Aorta (tissue), 5 donors: ENCODE data around the gene MYO1C. TPM values are rescaled to one million over a fixed set of nuclear protein-coding genes. Genes with fewer than 3 reads are reported as not detected.

Source experiments
- ATAC-seq: fragments of 200-7000 bp; cut with Tn5 transposase; one replicate; pipeline ENCODE4 v1.9.1; 2022; ENCODE audit warnings: moderate library complexity; ENCODE audit not compliant: low FRiP score
- DNase-seq, 2 donors: peaks; one replicate each; pipeline ENCODE4 v3.0.0-alpha.2; 2020
- H3K27ac ChIP-seq, 2 donors: one replicate each; pipeline ENCODE4 v1.5.1; 2013; ENCODE audit warnings: low read length in 2 of 2, mild to moderate bottlenecking in 2 of 2, moderate library complexity in 2 of 2, control low read depth in 1 of 2, inconsistent platforms in 1 of 2, low read depth in 1 of 2
- H3K27me3 ChIP-seq, 2 donors: one replicate each; pipeline ENCODE4 v1.6.1; 2013; ENCODE audit warnings: control low read depth in 1 of 2, low read length in 1 of 2, mild to moderate bottlenecking in 1 of 2, moderate library complexity in 1 of 2; ENCODE audit not compliant: insufficient read depth in 2 of 2, control insufficient read depth in 1 of 2
- H3K36me3 ChIP-seq, 2 donors: one replicate each; pipeline ENCODE4 v1.6.1; 2013; ENCODE audit warnings: control low read depth in 1 of 2, low read length in 1 of 2, mild to moderate bottlenecking in 1 of 2; ENCODE audit not compliant: insufficient read depth in 2 of 2, control insufficient read depth in 1 of 2
- H3K4me1 ChIP-seq, 2 donors: one replicate each; pipeline ENCODE4 v1.6.1; 2013; ENCODE audit warnings: low read length in 2 of 2, control low read depth in 1 of 2, mild to moderate bottlenecking in 1 of 2, moderate library complexity in 1 of 2; ENCODE audit not compliant: insufficient read depth in 2 of 2, control insufficient read depth in 1 of 2
- H3K4me3 ChIP-seq, 2 donors: one replicate each; pipeline ENCODE4 v1.5.1; 2013; ENCODE audit warnings: low read length in 2 of 2, control low read depth in 1 of 2, mild to moderate bottlenecking in 1 of 2
- H3K9me3 ChIP-seq: one replicate; pipeline ENCODE4 v1.6.1; 2013; ENCODE audit warnings: mild to moderate bottlenecking, low read length; ENCODE audit not compliant: control insufficient read depth
- WGBS, 2 donors: extraction: QIAGEN DNeasy Blood & Tissue Kit; methylation state at CpG; one replicate each; pipeline ENCODE4 v1.1.7; 2013; 5-methylcytosine and 5-hydroxymethylcytosine counted together
- intact Hi-C, 2 donors: fragments of 100-400 bp; cut with DNase I; formaldehyde crosslinking; loops; one replicate each; pipeline versions ENCODE4 v1.14.2 to v1.15.0; 2022
- polyA plus RNA-seq, 2 donors: library from polyadenylated mRNA; stranded (reverse); fragments of 200-250 nt; gene quantifications; one replicate each; pipeline ENCODE4 v1.2.3, GENCODE V29; 2013
- total RNA-seq, 2 donors: library from RNA; stranded (reverse); fragmentation: NEBNext Ultra II Directional; extraction: Animal tissue kit (Norgen Biotek cat#: 25700); gene quantifications; one replicate each; pipeline ENCODE4 v1.2.1, GENCODE V29; 2021
- donor health status: healthy with polysubstance abuse.
- donor health status: Bipolar disorder and iron deficiency.
- donor health status: DM: no; HTN: no; CAD: no.
- donor health status: DM: no; HTN: no; CAD: no.
- donor health status: DM: yes; HTN: yes; CAD: no.

The MYO1C gene
- total and polyA plus RNA-seq, 4 donors: 62.6 to 354 (median 202) TPM

DNA sequence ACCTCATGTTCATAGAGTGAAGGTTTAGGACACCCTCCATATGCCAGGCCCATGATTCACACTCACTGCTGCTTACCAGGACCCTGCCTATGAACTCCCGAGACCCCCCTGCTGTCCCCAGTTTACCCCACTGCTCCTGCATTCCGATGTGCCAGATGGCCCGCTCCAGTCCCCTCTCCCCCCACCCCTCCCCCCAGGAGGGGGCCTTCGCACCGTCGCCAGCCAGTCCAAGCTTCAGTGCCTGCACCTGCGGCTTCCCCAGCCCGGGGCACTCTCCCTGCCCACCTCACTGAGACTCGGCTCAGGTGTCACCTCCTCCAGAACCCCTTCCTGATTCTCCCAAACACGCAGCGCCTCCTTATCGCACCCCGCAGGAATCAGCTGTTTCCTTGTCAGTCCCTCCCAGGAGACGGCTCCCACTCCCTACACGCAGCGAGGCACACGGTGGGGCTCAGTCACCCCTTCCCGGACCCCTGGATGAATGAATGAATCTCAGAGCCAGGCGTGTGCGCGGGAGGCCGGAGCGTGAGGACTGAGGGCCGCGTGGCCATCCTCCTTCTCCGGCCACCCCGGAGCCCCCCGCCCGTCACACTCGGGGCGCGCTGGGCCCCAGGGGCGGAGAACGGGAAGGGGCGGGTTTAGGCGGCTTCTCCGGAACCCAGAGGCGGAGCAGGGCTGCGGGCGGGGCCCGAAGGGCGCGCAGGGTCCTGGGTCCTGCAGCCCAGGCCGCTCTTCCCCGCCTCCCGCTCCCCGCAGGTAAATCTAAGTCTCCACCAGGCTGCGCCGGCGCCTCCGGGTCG is 1.6 kb downstream of the MYO1C start:
- no peaks in the 10 kb centered on the region for H3K9me3 ChIP-seq
- WGBS, 2 donors: 1% methylated on average over 40 to 52 of the region's 52 CpGs
- intact Hi-C loops: loop anchor here in 1 of 2 donors (2.0 to 5.0 kb wide), 2 partner anchors 34 to 124 kb away; partner anchors contain the start of gene CRK
- peak overlapping the region; percentile 72 to 90 for H3K27ac ChIP-seq
- DNase-seq (peak; percentile 83 to 93), ATAC-seq (no peak)
- H3K36me3 ChIP-seq: no peaks in the 10 kb centered on the region
- H3K4me3 ChIP-seq: peak overlapping the region; percentile 59 to 80
- H3K4me1 ChIP-seq: peaks cover 0 to 3% of the 10 kb centered on the region in 2 donors
- no peaks in the 10 kb centered on the region for H3K27me3 ChIP-seq

DNA sequence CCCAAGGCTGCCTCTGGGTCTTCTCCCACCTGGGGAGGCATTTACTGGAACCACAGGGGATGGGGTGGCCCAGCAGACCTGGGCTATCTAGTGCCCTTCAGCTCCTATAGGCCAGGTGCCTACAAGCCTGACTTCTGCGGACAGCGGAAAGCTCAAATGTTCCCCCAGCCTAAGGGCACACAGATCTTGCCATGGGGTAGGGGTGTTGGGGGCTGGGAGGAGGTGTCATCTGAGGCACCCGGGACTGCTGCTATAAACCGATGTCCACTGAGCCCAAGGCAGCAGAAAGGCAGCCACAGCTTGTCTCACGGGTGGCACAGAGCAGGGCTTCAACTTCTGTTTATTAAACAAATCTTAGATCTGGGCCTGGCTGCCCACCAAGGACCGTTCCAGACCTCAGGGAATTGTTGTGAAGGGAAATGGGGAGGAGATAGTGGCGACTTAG is 3.6 kb downstream of the MYO1C start:
- ATAC-seq (no peak), DNase-seq (peak in 1 of 2 donors; percentile 67)
- Histone ChIP-seq H3K36me3 (no peaks in the 10 kb centered on the region), H3K4me1 (no peaks in the 10 kb centered on the region), H3K4me3 (peak overlapping the region in 1 of 2 donors; percentile 23), H3K27me3 (no peaks in the 10 kb centered on the region), H3K27ac (peak overlapping the region; percentile 32 to 94), H3K9me3 (no peaks in the 10 kb centered on the region)
- WGBS, 2 donors: 24 to 31% methylated on average over 7 of the region's 7 CpGs
- intact Hi-C loops: no loop called here

- Histone ChIP-seq H3K4me3 (peak overlapping the region in 1 of 2 donors; percentile 28), H3K27ac (peak overlapping the region; percentile 32 to 94), H3K27me3 (no peaks in the 10 kb centered on the region), H3K4me1 (no peaks in the 10 kb centered on the region), H3K36me3 (no peaks in the 10 kb centered on the region), H3K9me3 (no peaks in the 10 kb centered on the region)
- 1% methylated on average over 28 to 72 of the region's 72 CpGs for WGBS, 2 donors
- intact Hi-C loops: no loop called here
- ATAC-seq (peak; percentile 81), DNase-seq (peak; percentile 91 to 98)
Observed at GRCh38 chr17:1487939-1488825, 4.3 kb downstream of the MYO1C start.

GRCh38 chr17:1486802-1487695 is 5.4 kb downstream of the MYO1C start:
- H3K36me3 ChIP-seq: peaks cover 0 to 2% of the 10 kb centered on the region in 2 donors
- intact Hi-C loops: no loop called here

GRCh38 chr17:1485423-1486376 is 6.8 kb downstream of the MYO1C start:
- Histone ChIP-seq H3K4me1 (no peaks in the 10 kb centered on the region), H3K27ac (peak overlapping the region; percentile 92 to 96), H3K4me3 (peak overlapping the region; percentile 78 to 90), H3K36me3 (peaks cover 0 to 2% of the 10 kb centered on the region in 2 donors), H3K27me3 (no peaks in the 10 kb centered on the region), H3K9me3 (no peaks in the 10 kb centered on the region)
- intact Hi-C loops: no loop called here
- ATAC-seq (peak; percentile 59), DNase-seq (peak; percentile 84 to 93)
- WGBS, 2 donors: 1% methylated on average over 89 to 127 of the region's 127 CpGs

More at GRCh38 chr17:1486802-1487695, 5.4 kb downstream of the MYO1C start:
- ATAC-seq (peak; percentile 60), DNase-seq (peak; percentile 93 to 97)
- WGBS, 2 donors: 4 to 9% methylated on average over 60 to 74 of the region's 74 CpGs
- no peaks in the 10 kb centered on the region for H3K4me1 ChIP-seq
- peak overlapping the region in 1 of 2 donors; percentile 7 for H3K4me3 ChIP-seq
- H3K9me3 ChIP-seq: no peaks in the 10 kb centered on the region
- H3K27ac ChIP-seq: peak overlapping the region; percentile 23 to 96
- no peaks in the 10 kb centered on the region for H3K27me3 ChIP-seq

DNA sequence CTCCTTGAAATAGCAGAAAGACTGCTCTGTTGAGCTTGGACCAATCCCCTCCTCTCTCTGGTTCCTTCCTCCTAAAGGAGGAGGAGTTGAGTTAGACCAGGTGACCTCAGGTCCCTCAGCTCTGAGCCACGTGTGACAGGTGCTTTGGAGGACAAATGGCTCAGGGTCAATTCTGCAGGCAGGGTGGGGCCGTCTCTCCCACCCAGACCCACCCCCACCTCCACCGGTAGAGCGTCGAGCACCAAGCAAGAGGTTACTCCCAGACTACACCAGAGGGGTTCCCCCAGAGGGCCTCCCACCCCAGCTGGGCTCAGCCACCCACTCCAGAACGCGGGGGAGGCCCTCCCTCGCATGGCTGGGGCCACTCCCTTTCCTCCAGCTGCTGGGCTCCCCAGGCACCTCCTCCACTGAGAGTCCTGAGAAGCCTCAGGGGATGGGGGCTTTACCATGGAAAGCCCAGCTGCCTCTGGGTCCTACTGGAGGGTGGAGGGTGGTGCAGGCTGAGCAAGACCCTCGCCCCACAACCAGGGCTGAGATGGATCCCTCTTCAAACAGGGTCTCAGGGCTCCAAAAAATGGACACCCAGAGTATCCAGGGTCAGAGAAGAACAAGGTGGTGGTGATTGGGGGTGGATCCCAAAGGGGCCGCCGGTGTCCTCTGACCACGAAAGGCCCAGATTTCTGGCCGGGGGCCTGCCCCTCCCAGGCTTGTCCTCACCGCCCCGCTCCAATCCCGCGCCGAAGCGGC is 7.6 kb downstream of the MYO1C start:
- H3K36me3 ChIP-seq: peaks cover 0 to 6% of the 10 kb centered on the region in 2 donors
- H3K9me3 ChIP-seq: no peaks in the 10 kb centered on the region
- no peaks in the 10 kb centered on the region for H3K27me3 ChIP-seq
- H3K4me3 ChIP-seq: peak overlapping the region; percentile 78 to 90
- H3K4me1 ChIP-seq: no peaks in the 10 kb centered on the region
- ATAC-seq (no peak), DNase-seq (peak in 1 of 2 donors; percentile 69)
- intact Hi-C loops: no loop called here
- 3% methylated on average over 19 of the region's 19 CpGs for WGBS, 2 donors
- H3K27ac ChIP-seq: peak overlapping the region; percentile 55 to 92

DNA sequence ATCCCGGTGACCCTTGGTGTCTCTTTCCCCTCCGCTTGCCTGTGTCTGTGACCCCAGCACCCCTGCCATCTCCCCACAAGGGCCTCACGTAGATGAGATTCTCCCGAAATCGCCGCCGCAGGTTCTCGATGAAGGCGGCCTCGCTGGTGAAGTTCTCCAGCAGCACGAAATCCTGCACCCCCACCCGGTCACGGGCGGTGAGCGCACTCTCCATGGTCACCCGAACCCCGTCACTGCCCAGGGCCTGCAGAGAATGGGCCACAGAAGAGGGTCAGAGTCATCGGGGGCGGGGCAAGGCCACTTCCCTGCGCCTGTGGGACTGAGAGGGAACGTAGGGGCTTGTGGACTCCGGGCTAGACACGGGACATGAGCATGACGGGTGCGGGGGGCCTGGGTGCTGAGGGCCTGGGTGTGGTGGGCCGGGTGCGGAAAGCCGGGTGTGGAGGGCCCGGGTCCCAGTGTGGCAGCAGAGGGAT is 8.4 kb downstream of the MYO1C start:
- Histone ChIP-seq H3K27me3 (no peaks in the 10 kb centered on the region), H3K9me3 (no peaks in the 10 kb centered on the region), H3K27ac (peak overlapping the region in 1 of 2 donors; percentile 15), H3K36me3 (peaks cover 0 to 6% of the 10 kb centered on the region in 2 donors), H3K4me1 (no peaks in the 10 kb centered on the region), H3K4me3 (no peak overlapping the region)
- ATAC-seq (no peak), DNase-seq (no peak)
- 92% methylated on average over 29 of the region's 29 CpGs for WGBS, 2 donors
- intact Hi-C loops: no loop called here
